Parietal lobe (tissue), 1 donor: ENCODE measurements around the gene UBA52. TPM values are rescaled to one million over a fixed set of nuclear protein-coding genes. Genes with fewer than 3 reads are reported as not detected.

ENCODE experiments used
- total RNA-seq: library from RNA; depleted of rRNA; stranded (reverse); fragments of >200 nt; gene quantifications from one replicate; pipeline ENCODE4 v1.2.3, GENCODE V29; 2014

UBA52 gene
- total RNA-seq, result 542 TPM

GRCh38 chr19:18571564-18572344 is at the start of gene UBA52:
Gene UBA52, plus strand, starts transcription at chr19:18571857. Its CDS starts 1,444 bp downstream, at chr19:18573301.

GRCh38 chr19:18542941-18543813 is 28.5 kb upstream of the UBA52 start, which contains the start of gene FKBP8:
Gene FKBP8, minus strand, starts transcription at chr19:18543573. Its CDS starts 1,603 bp downstream, at chr19:18541970.

GRCh38 chr19:18557411-18558201 is 14.1 kb upstream of the UBA52 start, which contains the start of gene KXD1:
Gene KXD1, plus strand, starts transcription at chr19:18557870. Its CDS starts 4,187 bp downstream, at chr19:18562057.

GRCh38 chr19:18588611-18589379 is 17.1 kb downstream of the UBA52 start, which contains the start of gene REX1BD:
Gene REX1BD, plus strand, starts transcription at chr19:18588798. Its CDS starts 4 bp downstream, at chr19:18588802.

GRCh38 chr19:18606281-18607225 is 34.9 kb downstream of the UBA52 start, which contains the start of gene CRLF1:
Gene CRLF1, minus strand, starts transcription at chr19:18606799. Its CDS starts 143 bp downstream, at chr19:18606656.

GRCh38 chr19:18612772-18613588 is 41.3 kb downstream of the UBA52 start, which contains the start of gene TMEM59L:
Gene TMEM59L, plus strand, starts transcription at chr19:18612870. Its CDS starts 89 bp downstream, at chr19:18612959.

Other genes with a start within 250 kb of the UBA52 start
- 53.5 TPM for gene LSM4, start 248.8 kb upstream of the UBA52 start, total RNA-seq
- 24.7 TPM for gene PGPEP1, start 231.3 kb upstream of the UBA52 start, total RNA-seq
- gene GDF15, start 185.7 kb upstream of the UBA52 start, total RNA-seq, result 0.63 TPM
- 0.31 TPM for gene LRRC25, start 174.2 kb upstream of the UBA52 start, total RNA-seq
- 53.5 TPM for gene SSBP4, start 152.5 kb upstream of the UBA52 start, total RNA-seq
- 79.8 TPM for gene ISYNA1, start 133.7 kb upstream of the UBA52 start, total RNA-seq
- 8.1 TPM for gene ELL, start 49.8 kb upstream of the UBA52 start, total RNA-seq
- gene FKBP8, start 28.3 kb upstream of the UBA52 start, total RNA-seq, result 141 TPM
- gene KXD1, start 14.0 kb upstream of the UBA52 start, total RNA-seq, result 34.4 TPM
- 26.9 TPM for gene REX1BD, start 16.9 kb downstream of the UBA52 start, total RNA-seq
- gene CRLF1, start 34.9 kb downstream of the UBA52 start, total RNA-seq, result 2.8 TPM
- gene TMEM59L, start 41.0 kb downstream of the UBA52 start, total RNA-seq, result 48.5 TPM
- gene KLHL26, start 65.2 kb downstream of the UBA52 start, total RNA-seq, result 9.7 TPM
- 17.2 TPM for gene CRTC1, start 111.8 kb downstream of the UBA52 start, total RNA-seq
- not detected for gene COMP, start 219.4 kb downstream of the UBA52 start, total RNA-seq